PFSK-1 (cell line): ENCODE data around the gene LLPH.

Experiments
- POLR2AphosphoS5 ChIP-seq: IDR thresholded peaks from 2 replicates; pipeline ENCODE4 v1.6.1; 2012; ENCODE audit warnings: low read depth, mild to moderate bottlenecking, control low read depth, low read length, moderate library complexity
- SIN3A ChIP-seq: IDR thresholded peaks from 2 replicates; pipeline ENCODE4 v1.6.1; 2012; ENCODE audit warnings: mild to moderate bottlenecking, low read length, moderate library complexity, borderline replicate concordance; ENCODE audit not compliant: insufficient read depth

- TF ChIP-seq POLR2AphosphoS5 (no peak), SIN3A (no peak)
These were observed 59.0 kb downstream of the LLPH start for GRCh38 chr12:66071549-66071948.
